OCI-LY1 (cell line): Measurements from ENCODE around the gene ANKRD11.

ENCODE experiments used
- H2AFZ ChIP-seq: fragments of 200-600 bp; sonication (generic), shearing (Covaris generic); 2 replicates; pipeline ENCODE4 v1.6.0; 2014; ENCODE audit warnings: antibody characterized with exemption, mild to moderate bottlenecking, low read length
- H3F3A ChIP-seq: fragments of 200-600 bp; sonication (generic), shearing (Covaris generic); 2 replicates; pipeline ENCODE4 v1.6.0; 2014; ENCODE audit warnings: mild to moderate bottlenecking, antibody characterized with exemption, low read length, moderate library complexity; ENCODE audit not compliant: insufficient read depth
- H3K27ac ChIP-seq: fragments of 200-600 bp; sonication (generic); 2 replicates; pipeline ENCODE4 v1.5.1; 2014; ENCODE audit warnings: low read length, mixed run types, mild to moderate bottlenecking, low read depth; ENCODE audit not compliant: poor library complexity, severe bottlenecking
- H3K27me3 ChIP-seq: fragments of 200-600 bp; sonication (generic); 2 replicates; pipeline ENCODE4 v1.6.0; 2014; ENCODE audit warnings: antibody characterized with exemption, mild to moderate bottlenecking, low read length, moderate library complexity; ENCODE audit not compliant: insufficient read depth
- H3K36me3 ChIP-seq: fragments of 200-600 bp; sonication (generic); 2 replicates; pipeline ENCODE4 v1.6.1; 2014; ENCODE audit warnings: mild to moderate bottlenecking, antibody characterized with exemption, low read length, moderate library complexity, mixed read lengths; ENCODE audit not compliant: insufficient read depth
- H3K4me1 ChIP-seq: fragments of 200-600 bp; sonication (generic); 2 replicates; pipeline ENCODE4 v1.5.1; 2014; ENCODE audit warnings: mild to moderate bottlenecking, low read length, moderate library complexity; ENCODE audit not compliant: insufficient read depth, severe bottlenecking
- H3K4me2 ChIP-seq: fragments of 200-600 bp; sonication (generic), shearing (Covaris generic); 2 replicates; pipeline ENCODE4 v1.6.1; 2014; ENCODE audit warnings: low read length
- H3K4me3 ChIP-seq: fragments of 200-600 bp; sonication (generic); 2 replicates; pipeline ENCODE4 v1.5.1; 2014; ENCODE audit warnings: low read length, low read depth, mild to moderate bottlenecking, mixed read lengths; ENCODE audit not compliant: poor library complexity, severe bottlenecking
- H3K79me2 ChIP-seq: fragments of 200-600 bp; shearing (Covaris generic); 2 replicates; pipeline ENCODE4 v1.6.1; 2016; ENCODE audit warnings: mixed run types, low read length, mixed read lengths; ENCODE audit not compliant: insufficient read depth
- H3K9ac ChIP-seq: fragments of 200-600 bp; sonication (generic), shearing (Covaris generic); 2 replicates; pipeline ENCODE4 v1.6.1; 2014; ENCODE audit warnings: mild to moderate bottlenecking, low read length, mixed read lengths
- H3K9me2 ChIP-seq: fragments of 200-600 bp; sonication (generic), shearing (Covaris generic); 2 replicates; pipeline ENCODE4 v1.6.1; 2014; ENCODE audit warnings: low read depth, mild to moderate bottlenecking, low read length, mixed read lengths
- H3K9me3 ChIP-seq: fragments of 200-600 bp; shearing (Covaris generic); 2 replicates; pipeline ENCODE4 v1.6.1; 2014; ENCODE audit warnings: low read length, mixed read lengths
- H4K20me1 ChIP-seq: fragments of 200-600 bp; sonication (generic), shearing (Covaris generic); 2 replicates; pipeline ENCODE4 v1.6.0; 2016; ENCODE audit warnings: mild to moderate bottlenecking, low read length; ENCODE audit not compliant: insufficient read depth
- EZH2 ChIP-seq: fragments of 200-600 bp; sonication (generic), shearing (Covaris generic); IDR thresholded peaks from 2 replicates; pipeline ENCODE4 v1.8.0; 2017; ENCODE audit warnings: borderline replicate concordance, mixed run types, mild to moderate bottlenecking, antibody characterized with exemption, low read length, moderate library complexity, mixed read lengths
- TF ChIP-seq, protein P1 (sequence below): fragments of 200-600 bp; sonication (generic), shearing (Covaris generic); IDR thresholded peaks from 2 replicates; pipeline ENCODE4 v1.5.1; 2017; ENCODE audit warnings: mild to moderate bottlenecking, antibody characterized with exemption, low read length, moderate library complexity, mixed read lengths

The ANKRD11 gene

DNA sequence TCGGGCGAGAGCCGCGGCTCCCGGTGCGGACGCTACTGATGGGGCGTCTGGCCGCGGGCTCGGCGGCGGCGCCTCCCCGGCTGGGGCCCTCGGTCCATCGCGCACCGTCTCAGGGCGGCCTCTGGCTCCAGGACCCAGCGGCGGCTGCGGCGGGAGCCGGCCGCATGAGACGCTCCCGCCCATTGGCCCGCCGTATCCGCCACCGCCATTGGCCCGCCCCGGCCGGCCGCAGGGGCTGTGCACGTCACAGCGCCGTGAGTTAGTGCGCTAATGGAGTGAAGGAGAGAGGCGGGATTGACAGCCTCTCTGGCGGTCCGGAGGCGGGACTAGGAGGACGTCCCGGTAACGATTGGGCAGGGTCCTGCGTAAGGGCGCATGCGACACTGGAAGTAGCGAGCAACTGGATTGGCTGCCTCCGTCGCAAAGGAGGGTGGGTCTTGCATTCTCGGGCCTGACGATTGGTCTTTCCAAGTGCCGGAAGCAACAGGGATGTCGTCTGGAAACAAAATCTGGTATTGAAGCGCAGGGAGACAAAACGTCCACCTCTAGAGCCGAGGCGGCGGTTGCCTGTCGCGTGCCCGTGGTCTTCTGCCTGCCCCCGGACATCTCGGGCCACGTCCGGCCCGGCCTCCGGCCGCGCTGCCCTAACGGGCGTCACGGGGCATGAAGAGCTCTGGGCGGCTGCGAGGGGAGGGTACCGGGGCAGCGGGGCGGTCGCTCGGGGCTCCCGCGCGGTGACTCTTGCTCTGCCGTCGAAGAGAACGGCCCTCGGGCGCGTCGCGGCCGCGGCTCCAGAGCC is at the start of gene ANKRD11:
Gene ANKRD11 (minus strand): TSS at position 123 of the 799 bp plus-strand sequence. CDS start 173,542 bp downstream, outside the sequence.
- Histone ChIP-seq H3K79me2 (peaks cover 34% of the 10 kb centered on the region), H3F3A (no peaks in the 10 kb centered on the region), H3K36me3 (peaks cover 5% of the 10 kb centered on the region), H2AFZ (no peak within 1 kb of the TSS), H3K4me3 (peak within 1 kb of the TSS; percentile 77), H3K4me1 (peaks cover 46% of the 10 kb centered on the region), H3K9me3 (no peaks in the 10 kb centered on the region), H3K9me2 (no peaks in the 10 kb centered on the region), H3K4me2 (peak within 1 kb of the TSS; percentile 99), H3K27ac (peak within 1 kb of the TSS; percentile 83), H3K27me3 (no peaks in the 10 kb centered on the region), H3K9ac (peak within 1 kb of the TSS; percentile 83), H4K20me1 (no peaks in the 10 kb centered on the region)
- TF ChIP-seq, protein P1, sequence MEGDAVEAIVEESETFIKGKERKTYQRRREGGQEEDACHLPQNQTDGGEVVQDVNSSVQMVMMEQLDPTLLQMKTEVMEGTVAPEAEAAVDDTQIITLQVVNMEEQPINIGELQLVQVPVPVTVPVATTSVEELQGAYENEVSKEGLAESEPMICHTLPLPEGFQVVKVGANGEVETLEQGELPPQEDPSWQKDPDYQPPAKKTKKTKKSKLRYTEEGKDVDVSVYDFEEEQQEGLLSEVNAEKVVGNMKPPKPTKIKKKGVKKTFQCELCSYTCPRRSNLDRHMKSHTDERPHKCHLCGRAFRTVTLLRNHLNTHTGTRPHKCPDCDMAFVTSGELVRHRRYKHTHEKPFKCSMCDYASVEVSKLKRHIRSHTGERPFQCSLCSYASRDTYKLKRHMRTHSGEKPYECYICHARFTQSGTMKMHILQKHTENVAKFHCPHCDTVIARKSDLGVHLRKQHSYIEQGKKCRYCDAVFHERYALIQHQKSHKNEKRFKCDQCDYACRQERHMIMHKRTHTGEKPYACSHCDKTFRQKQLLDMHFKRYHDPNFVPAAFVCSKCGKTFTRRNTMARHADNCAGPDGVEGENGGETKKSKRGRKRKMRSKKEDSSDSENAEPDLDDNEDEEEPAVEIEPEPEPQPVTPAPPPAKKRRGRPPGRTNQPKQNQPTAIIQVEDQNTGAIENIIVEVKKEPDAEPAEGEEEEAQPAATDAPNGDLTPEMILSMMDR = no peak
- no peak for TF ChIP-seq EZH2

DNA sequence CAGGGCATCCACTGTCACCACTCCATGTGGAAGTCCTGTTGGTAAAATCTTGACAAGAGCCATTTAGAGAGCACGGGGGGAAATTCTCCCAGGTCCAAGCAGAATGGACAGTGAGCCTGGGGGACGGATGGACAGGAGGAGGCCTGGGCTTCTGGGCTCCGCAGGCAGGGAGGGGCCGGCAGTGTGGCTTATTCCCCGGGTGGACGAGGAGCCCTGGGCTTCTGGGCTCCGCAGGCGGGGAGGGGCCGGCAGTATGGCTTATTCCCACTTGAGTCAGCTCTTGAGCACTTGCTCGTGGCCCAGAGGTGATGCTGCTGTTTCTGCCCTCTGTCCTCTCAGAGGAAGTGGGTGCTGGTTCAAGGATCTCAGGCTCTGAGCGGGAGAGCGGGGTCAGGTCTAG is 47.9 kb upstream of the ANKRD11 start:
- no peak overlapping the region for H2AFZ ChIP-seq
- no peaks in the 10 kb centered on the region for H4K20me1 ChIP-seq
- H3K4me1 ChIP-seq = peaks cover 18% of the 10 kb centered on the region
- no peak overlapping the region for H3K4me3 ChIP-seq
- TF ChIP-seq, protein P1 = no peak
- no peak for TF ChIP-seq EZH2
- H3K27ac ChIP-seq = no peak overlapping the region
- no peaks in the 10 kb centered on the region for H3K79me2 ChIP-seq
- no peaks in the 10 kb centered on the region for H3K9me3 ChIP-seq
- no peaks in the 10 kb centered on the region for H3K27me3 ChIP-seq
- no peaks in the 10 kb centered on the region for H3F3A ChIP-seq
- no peak overlapping the region for H3K9ac ChIP-seq
- peaks cover 61% of the 10 kb centered on the region for H3K36me3 ChIP-seq
- H3K9me2 ChIP-seq = no peaks in the 10 kb centered on the region
- no peak overlapping the region for H3K4me2 ChIP-seq

DNA sequence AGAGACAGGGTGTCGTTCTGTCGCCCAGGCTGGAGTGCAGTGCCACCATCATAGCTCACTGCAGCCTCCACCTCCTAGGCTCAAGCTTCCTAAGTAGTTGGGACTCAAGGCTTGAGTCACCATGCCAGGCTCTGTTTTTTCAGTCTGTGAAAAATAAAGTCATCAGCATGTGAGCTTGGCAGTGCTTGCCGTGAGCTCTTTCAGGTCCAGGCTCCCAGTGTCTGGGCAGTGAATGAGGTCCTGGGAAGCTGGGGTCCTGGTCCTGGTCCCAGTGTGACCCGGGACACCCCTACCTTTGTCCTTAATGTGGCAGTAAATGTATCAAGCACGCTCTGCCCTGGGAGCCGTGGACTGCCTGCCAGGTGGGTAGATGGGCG is 47.2 kb upstream of the ANKRD11 start:
- TF ChIP-seq, protein P1 = no peak
- TF ChIP-seq EZH2 = no peak
- no peak overlapping the region for H3K27ac ChIP-seq
- peaks cover 67% of the 10 kb centered on the region for H3K36me3 ChIP-seq

More for the DNA sequence above, 47.2 kb upstream of the ANKRD11 start:
- no peaks in the 10 kb centered on the region for H4K20me1 ChIP-seq
- no peak overlapping the region for H3K4me2 ChIP-seq
- H3K79me2 ChIP-seq = no peaks in the 10 kb centered on the region
- no peaks in the 10 kb centered on the region for H3K27me3 ChIP-seq
- peaks cover 19% of the 10 kb centered on the region for H3K4me1 ChIP-seq
- H3K9me3 ChIP-seq = no peaks in the 10 kb centered on the region
- no peaks in the 10 kb centered on the region for H3K9me2 ChIP-seq
- no peak overlapping the region for H3K4me3 ChIP-seq
- no peak overlapping the region for H3K9ac ChIP-seq
- H3F3A ChIP-seq = no peaks in the 10 kb centered on the region
- no peak overlapping the region for H2AFZ ChIP-seq
